NCI-H1694 (cell line): ENCODE results near the gene OSGEPL1.
"Not testable (repeated sequence)": the region's sequence is repeated elsewhere in the genome, so short reads cannot be mapped to it uniquely, and the experiment has no call there.

Source experiments
- DNase-seq: peaks from one replicate; lab custom pipeline; 2025; lab: John Stamatoyannopoulos, UW

Gene OSGEPL1

GRCh38 chr2:189762551-189763298 is at the start of gene OSGEPL1:
Gene OSGEPL1, minus strand, starts transcription at chr2:189762792. Its CDS starts 1,152 bp downstream, at chr2:189761640.
- peak; percentile 96 for DNase-seq

- no peak for DNase-seq
Measured at GRCh38 chr2:189803431-189803830, 40.8 kb upstream of the OSGEPL1 start.

- no peak for DNase-seq
Measured at GRCh38 chr2:189802396-189802912, 39.9 kb upstream of the OSGEPL1 start.

- DNase-seq, result no peak
Measured at GRCh38 chr2:189799531-189799930, 36.9 kb upstream of the OSGEPL1 start.

- no peak for DNase-seq
Measured at GRCh38 chr2:189799030-189799331, 36.4 kb upstream of the OSGEPL1 start.

- peak; percentile 34 for DNase-seq
Measured at GRCh38 chr2:189798312-189799029, 35.9 kb upstream of the OSGEPL1 start.

- no peak for DNase-seq
Measured at GRCh38 chr2:189797902-189798301, 35.3 kb upstream of the OSGEPL1 start.

- DNase-seq, result no peak
Measured at GRCh38 chr2:189794310-189794709, 31.7 kb upstream of the OSGEPL1 start.

GRCh38 chr2:189791338-189792042 is 28.9 kb upstream of the OSGEPL1 start:
- no peak for DNase-seq

GRCh38 chr2:189783927-189784867 is 21.6 kb upstream of the OSGEPL1 start, which contains the start of the genes ORMDL1 and PMS1:
Gene ORMDL1, minus strand, starts transcription at chr2:189784339. Its CDS starts 1,744 bp downstream, at chr2:189782595.
Gene PMS1, plus strand, starts transcription at chr2:189784450. Its CDS starts 7,360 bp downstream, at chr2:189791810.
- peak; percentile 87 for DNase-seq

GRCh38 chr2:189783451-189783926 is 20.9 kb upstream of the OSGEPL1 start:
- no peak for DNase-seq

GRCh38 chr2:189782221-189782671 is 19.7 kb upstream of the OSGEPL1 start:
- DNase-seq, result no peak

- no peak for DNase-seq
Measured at GRCh38 chr2:189772212-189772611, 9.6 kb upstream of the OSGEPL1 start.

GRCh38 chr2:189770590-189771322 is 8.2 kb upstream of the OSGEPL1 start:
- DNase-seq, result no peak

- DNase-seq, result peak; percentile 20
Measured at GRCh38 chr2:189763908-189764661, 1.5 kb upstream of the OSGEPL1 start.

GRCh38 chr2:189762229-189762550 is 402 bp downstream of the OSGEPL1 start:
- no peak for DNase-seq

- DNase-seq, result not testable (repeated sequence)
Measured at GRCh38 chr2:189760154-189760553, 2.4 kb downstream of the OSGEPL1 start.

- DNase-seq, result no peak
Measured at GRCh38 chr2:189756311-189756952, 6.2 kb downstream of the OSGEPL1 start.

GRCh38 chr2:189751080-189751658 is 11.4 kb downstream of the OSGEPL1 start:
- peak; percentile 33 for DNase-seq
